GM18519 (cell line): ENCODE results near the gene ILDR2.

ENCODE experiments used
- ATAC-seq: cut with Tn5 transposase; IDR thresholded peaks from one replicate; pipeline ENCODE4 v1.9.1; 2021; ENCODE audit warnings: mild to moderate bottlenecking, moderate library complexity; ENCODE audit not compliant: unreplicated experiment, low FRiP score

Gene ILDR2

GRCh38 chr1:166971252-166971651 lies 4.1 kb downstream of the ILDR2 start:
- no peak for ATAC-seq

GRCh38 chr1:166969074-166969677 lies 6.2 kb downstream of the ILDR2 start:
- peak; percentile 76 for ATAC-seq

GRCh38 chr1:166960858-166961474 lies 14.4 kb downstream of the ILDR2 start:
- ATAC-seq = no peak

GRCh38 chr1:166956872-166957271 lies 18.5 kb downstream of the ILDR2 start:
- no peak for ATAC-seq

- no peak for ATAC-seq
Measured at GRCh38 chr1:166956057-166956850, 19.1 kb downstream of the ILDR2 start.

- no peak for ATAC-seq
Measured at GRCh38 chr1:166953491-166953890, 21.8 kb downstream of the ILDR2 start.

- no peak for ATAC-seq
Measured at GRCh38 chr1:166952002-166952746, 23.2 kb downstream of the ILDR2 start.

GRCh38 chr1:166951050-166951449 lies 24.3 kb downstream of the ILDR2 start:
- no peak for ATAC-seq

GRCh38 chr1:166950156-166950555 lies 25.2 kb downstream of the ILDR2 start:
- ATAC-seq = no peak

- no peak for ATAC-seq
Measured at GRCh38 chr1:166948856-166949350, 26.4 kb downstream of the ILDR2 start.

- ATAC-seq = no peak
Measured at GRCh38 chr1:166947398-166948043, 27.8 kb downstream of the ILDR2 start.

GRCh38 chr1:166944186-166944967 lies 31.0 kb downstream of the ILDR2 start:
- no peak for ATAC-seq

GRCh38 chr1:166939741-166940375 lies 35.5 kb downstream of the ILDR2 start:
- no peak for ATAC-seq

- no peak for ATAC-seq
Measured at GRCh38 chr1:166937962-166938361, 37.4 kb downstream of the ILDR2 start.

GRCh38 chr1:166937329-166937728 lies 38.0 kb downstream of the ILDR2 start:
- ATAC-seq = no peak

GRCh38 chr1:166933633-166934032 lies 41.7 kb downstream of the ILDR2 start:
- no peak for ATAC-seq

GRCh38 chr1:166933140-166933539 lies 42.2 kb downstream of the ILDR2 start:
- ATAC-seq = no peak

GRCh38 chr1:166929911-166930310 lies 45.4 kb downstream of the ILDR2 start:
- no peak for ATAC-seq

GRCh38 chr1:166927701-166928100 lies 47.6 kb downstream of the ILDR2 start:
- no peak for ATAC-seq
